ENCODE data around the gene HMGN4. TPM values are rescaled to one million over a fixed set of nuclear protein-coding genes. Genes with fewer than 3 reads are reported as not detected.

The HMGN4 gene
- polyA plus RNA-seq, 1 experiment, result 72.3 TPM

DNA sequence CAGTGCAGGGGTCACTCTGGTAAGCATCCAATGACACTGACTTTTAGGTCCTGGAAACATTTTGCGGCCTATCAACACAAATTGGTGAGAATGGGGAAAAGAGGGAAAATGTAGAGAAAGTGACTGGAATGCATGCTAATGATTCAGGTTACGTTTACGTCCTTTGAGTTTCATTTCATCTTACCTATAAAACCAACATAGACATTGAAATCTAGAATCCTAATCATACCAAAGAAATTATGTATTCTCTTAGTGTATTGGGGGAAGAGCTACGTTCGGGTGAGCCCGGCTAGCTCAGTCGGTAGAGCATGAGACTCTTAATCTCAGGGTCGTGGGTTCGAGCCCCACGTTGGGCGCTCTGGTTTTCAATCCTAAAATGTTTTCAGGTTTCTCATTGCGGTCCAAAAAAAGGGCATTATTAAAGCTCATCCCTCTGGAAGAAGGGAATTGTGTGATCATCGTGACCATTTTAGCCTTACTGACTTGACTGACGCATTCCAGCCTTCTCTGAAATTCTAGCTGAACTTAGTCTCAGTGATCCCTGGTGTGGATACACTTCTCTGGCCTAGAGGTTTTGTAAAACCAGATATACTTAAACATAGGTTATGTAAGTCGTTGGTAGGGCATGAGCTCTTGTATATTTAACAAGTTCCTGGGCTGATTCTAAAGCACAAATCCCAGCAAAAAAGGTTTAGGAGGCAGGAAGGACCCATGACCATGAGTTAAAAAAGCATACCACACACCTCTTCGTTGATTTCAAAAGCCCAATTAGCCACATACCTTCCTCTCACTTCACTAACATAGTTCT lies 18.3 kb downstream of the HMGN4 start:
- CTCF ChIA-PET, result interaction anchor here (0.6 to 1.3 kb wide), 8 partner anchors 15 to 235 kb away, joined by 3 to 9 read pairs (median 3); no protein-coding TSS in a partner anchor
- POLR2A ChIA-PET, result interaction anchor here (0.8 to 1.4 kb wide), 3 partner anchors 15 to 234 kb away, joined by 3 to 8 read pairs (median 4); no protein-coding TSS in a partner anchor
- DNase-seq (ENCODE audit: low read depth, low spot score), result peak; percentile 84
- Histone ChIP-seq H3K4me3 (ENCODE audit: low read depth, low read length) (peak overlapping the region; percentile 36), H3K27me3 (ENCODE audit: control insufficient read depth, insufficient read depth, low read length) (no peaks in the 10 kb centered on the region), H3K27ac (ENCODE audit: low read depth, low read length) (peak overlapping the region; percentile 59), H3K9me3 (ENCODE audit: control insufficient read depth, insufficient read depth, low read length) (no peaks in the 10 kb centered on the region)
- TF ChIP-seq, protein P1, sequence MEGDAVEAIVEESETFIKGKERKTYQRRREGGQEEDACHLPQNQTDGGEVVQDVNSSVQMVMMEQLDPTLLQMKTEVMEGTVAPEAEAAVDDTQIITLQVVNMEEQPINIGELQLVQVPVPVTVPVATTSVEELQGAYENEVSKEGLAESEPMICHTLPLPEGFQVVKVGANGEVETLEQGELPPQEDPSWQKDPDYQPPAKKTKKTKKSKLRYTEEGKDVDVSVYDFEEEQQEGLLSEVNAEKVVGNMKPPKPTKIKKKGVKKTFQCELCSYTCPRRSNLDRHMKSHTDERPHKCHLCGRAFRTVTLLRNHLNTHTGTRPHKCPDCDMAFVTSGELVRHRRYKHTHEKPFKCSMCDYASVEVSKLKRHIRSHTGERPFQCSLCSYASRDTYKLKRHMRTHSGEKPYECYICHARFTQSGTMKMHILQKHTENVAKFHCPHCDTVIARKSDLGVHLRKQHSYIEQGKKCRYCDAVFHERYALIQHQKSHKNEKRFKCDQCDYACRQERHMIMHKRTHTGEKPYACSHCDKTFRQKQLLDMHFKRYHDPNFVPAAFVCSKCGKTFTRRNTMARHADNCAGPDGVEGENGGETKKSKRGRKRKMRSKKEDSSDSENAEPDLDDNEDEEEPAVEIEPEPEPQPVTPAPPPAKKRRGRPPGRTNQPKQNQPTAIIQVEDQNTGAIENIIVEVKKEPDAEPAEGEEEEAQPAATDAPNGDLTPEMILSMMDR (IDR thresholded peaks at IDR 0.05; ENCODE audit: low read depth, low read length), result no peak

GRCh38 chr6:26561533-26562466 lies 23.6 kb downstream of the HMGN4 start:
- no peaks in the 10 kb centered on the region for H3K9me3 ChIP-seq (ENCODE audit: control insufficient read depth, insufficient read depth, low read length)
- POLR2A ChIA-PET, result no interaction called here
- no peaks in the 10 kb centered on the region for H3K27me3 ChIP-seq (ENCODE audit: control insufficient read depth, insufficient read depth, low read length)
- TF ChIP-seq, protein P1 (IDR thresholded peaks at IDR 0.05; ENCODE audit: low read depth, low read length), result no peak
- CTCF ChIA-PET, result interaction anchor here (1.4 kb wide), 1 partner anchor 10 kb away, joined by 7 read pairs; no protein-coding TSS in a partner anchor
- no peak for DNase-seq (ENCODE audit: low read depth, low spot score)
- no peak overlapping the region for H3K27ac ChIP-seq (ENCODE audit: low read depth, low read length)
- no peak overlapping the region for H3K4me3 ChIP-seq (ENCODE audit: low read depth, low read length)

- H3K9me3 ChIP-seq (ENCODE audit: control insufficient read depth, insufficient read depth, low read length), result no peaks in the 10 kb centered on the region
- H3K4me3 ChIP-seq (ENCODE audit: low read depth, low read length), result no peak overlapping the region
- no peak overlapping the region for H3K27ac ChIP-seq (ENCODE audit: low read depth, low read length)
- DNase-seq (ENCODE audit: low read depth, low spot score), result no peak
- CTCF ChIA-PET, result interaction anchor here (0.6 to 2.0 kb wide), 2 partner anchors 32 to 387 kb away, joined by 7 to 11 read pairs; no protein-coding TSS in a partner anchor
- no peaks in the 10 kb centered on the region for H3K27me3 ChIP-seq (ENCODE audit: control insufficient read depth, insufficient read depth, low read length)
- POLR2A ChIA-PET, result no interaction called here
- TF ChIP-seq, protein P1 (IDR thresholded peaks at IDR 0.05; ENCODE audit: low read depth, low read length), result no peak
These were observed 25.3 kb downstream of the HMGN4 start for GRCh38 chr6:26563488-26563887.

GRCh38 chr6:26568601-26569432 lies 30.7 kb downstream of the HMGN4 start:
- no peaks in the 10 kb centered on the region for H3K9me3 ChIP-seq (ENCODE audit: control insufficient read depth, insufficient read depth, low read length)
- H3K4me3 ChIP-seq (ENCODE audit: low read depth, low read length), result peak overlapping the region; percentile 79
- peak overlapping the region; percentile 39 for H3K27ac ChIP-seq (ENCODE audit: low read depth, low read length)
- TF ChIP-seq, protein P1 (IDR thresholded peaks at IDR 0.05; ENCODE audit: low read depth, low read length), result peak; percentile 33
- peak; percentile 87 for DNase-seq (ENCODE audit: low read depth, low spot score)
- ChIA-PET POLR2A (interaction anchor here (0.6 to 1.3 kb wide), 2 partner anchors 297 to 352 kb away, joined by 3 to 14 read pairs; a partner anchor contains a TSS), CTCF (interaction anchor here (0.6 to 3.4 kb wide), 6 partner anchors 18 to 239 kb away, joined by 4 to 22 read pairs (median 6); partner anchors contain the start of gene ABT1)
- no peaks in the 10 kb centered on the region for H3K27me3 ChIP-seq (ENCODE audit: control insufficient read depth, insufficient read depth, low read length)

All from AG04450 (cell line).